Articular chondrocyte of knee joint (primary cell): ENCODE data around the gene HS3ST4. TPM values are rescaled to one million over a fixed set of nuclear protein-coding genes. Genes with fewer than 3 reads are reported as not detected.

ENCODE experiments used
- small RNA-seq: library from RNA; depleted of rRNA; stranded (forward); fragments of <200 nt; gene quantifications from one replicate; pipeline ENCODE3, GENCODE V24; 2012
- total RNA-seq: library from RNA; depleted of rRNA; stranded (reverse); fragments of >200 nt; gene quantifications from 2 replicates; pipeline ENCODE4 v1.2.3, GENCODE V29; 2012

HS3ST4 gene
- not detected in 2 replicates for total RNA-seq

DNA sequence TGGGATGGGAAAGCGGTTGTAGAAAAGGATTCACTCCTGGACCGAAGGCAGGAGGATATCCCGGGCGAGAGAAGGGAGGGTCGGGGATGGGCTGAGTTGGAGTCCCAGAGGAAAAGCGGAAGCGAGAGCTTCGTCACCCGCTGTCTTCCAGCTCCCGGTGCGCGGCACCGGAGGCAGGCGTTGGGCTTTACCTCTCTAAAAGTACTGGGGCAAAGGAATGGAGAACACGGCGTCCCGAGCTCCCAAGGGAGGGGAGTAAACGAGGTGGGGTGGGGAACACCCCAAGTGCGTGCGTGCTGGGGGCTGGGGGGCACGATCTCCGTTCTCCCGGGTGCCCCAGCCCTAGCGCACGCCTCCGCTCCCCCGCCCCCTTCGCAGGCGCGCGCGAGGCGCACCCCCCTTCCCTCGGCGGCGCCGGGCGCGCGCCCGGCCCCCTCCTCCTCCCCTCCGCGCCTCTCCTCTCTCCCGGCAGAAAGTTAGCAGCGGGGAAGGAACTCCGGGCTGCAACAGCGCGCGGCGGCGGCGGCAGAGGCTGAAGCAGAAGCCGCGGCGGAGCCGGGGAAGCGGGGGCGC, at the start of gene HS3ST4:
Gene HS3ST4, plus strand, starts transcription at position 441 of the 573 bp plus-strand sequence.

Small RNA genes lying within 50 kb of the gene (small RNA-seq; reads per million reads assigned to genes)
- gene HMGN2P3 (not detected), gene MIR548W (not detected), gene RNA5SP405 (not detected)
